Heart left ventricle (tissue), 16 donors: ENCODE measurements around the gene STK40. TPM values are rescaled to one million over a fixed set of nuclear protein-coding genes. Genes with fewer than 3 reads are reported as not detected.

ENCODE experiments used
- ATAC-seq, 4 donors: fragments of 200-7000 bp; cut with Tn5 transposase; one replicate each; pipeline ENCODE4 v1.9.1; 2020 to 2022; ENCODE audit warnings: moderate library complexity in 4 of 4, mild to moderate bottlenecking in 3 of 4, moderate number of reproducible peaks in 1 of 4
- DNase-seq, 5 donors: peaks; one replicate each; pipeline ENCODE4 v3.0.0-alpha.2; 2020
- H3K27ac ChIP-seq, 12 donors: fragments of 200-600 bp; sonication (generic) in 4 of 12; one replicate each; pipeline versions ENCODE4 v1.5.0 to v1.8.0; 2016 to 2022; ENCODE audit warnings: mild to moderate bottlenecking in 2 of 12
- H3K27me3 ChIP-seq, 9 donors: fragments of 200-600 bp; sonication (generic) in 2 of 9; one replicate each; pipeline versions ENCODE4 v1.5.1 to v1.8.0; 2016 to 2022; ENCODE audit warnings: mild to moderate bottlenecking in 3 of 9
- H3K36me3 ChIP-seq, 9 donors: fragments of 200-600 bp; sonication (generic) in 2 of 9; one replicate each; pipeline versions ENCODE4 v1.5.0 to v1.8.0; 2018 to 2022; ENCODE audit warnings: mild to moderate bottlenecking in 2 of 9
- H3K4me1 ChIP-seq, 12 donors: fragments of 200-600 bp; sonication (generic) in 4 of 12; one replicate each; pipeline versions ENCODE4 v1.5.0 to v1.8.0; 2016 to 2022; ENCODE audit warnings: mild to moderate bottlenecking in 3 of 12
- H3K4me3 ChIP-seq, 12 donors: fragments of 200-600 bp; sonication (generic) in 4 of 12; one replicate each; pipeline versions ENCODE4 v1.5.0 to v1.8.0; 2017 to 2022; ENCODE audit warnings: mild to moderate bottlenecking in 9 of 12, moderate library complexity in 4 of 12
- H3K9me3 ChIP-seq, 12 donors: fragments of 200-600 bp; sonication (generic) in 4 of 12; one replicate each; pipeline versions ENCODE4 v1.5.0 to v1.8.0; 2016 to 2022; ENCODE audit warnings: mild to moderate bottlenecking in 1 of 12
- CTCF ChIP-seq, 12 donors: fragments of 200-600 bp; sonication (generic) in 4 of 12; IDR thresholded peaks; one replicate each; pipeline versions ENCODE4 v1.5.0 to v1.8.0; 2018 to 2022; ENCODE audit warnings: antibody characterized with exemption in 12 of 12, mild to moderate bottlenecking in 5 of 12
- POLR2A ChIP-seq, 2 donors: fragments of 450-650 bp; IDR thresholded peaks; one replicate each; pipeline ENCODE4 v1.6.1; 2017; ENCODE audit warnings: antibody characterized with exemption in 2 of 2, mild to moderate bottlenecking in 2 of 2, moderate library complexity in 2 of 2
- WGBS, 4 donors: extraction: QIAGEN DNeasy Blood & Tissue Kit in 2 of 4; methylation state at CpG; one replicate each; pipeline versions ENCODE4 v1.1.5 to v1.1.7; 2013 to 2018; 5-methylcytosine and 5-hydroxymethylcytosine counted together
- intact Hi-C, 10 donors: fragments of 100-400 bp; cut with DNase I; formaldehyde crosslinking; loops; one replicate each; pipeline versions ENCODE4 v1.11.1 to v1.14.2; 2022
- polyA plus RNA-seq, 2 donors: library from polyadenylated mRNA; stranded (reverse); fragments of 200-250 nt; gene quantifications; one replicate each; pipeline ENCODE4 v1.2.3, GENCODE V29; 2013
- total RNA-seq, 9 donors: library from RNA; depleted of rRNA in 2 of 9; stranded (reverse); fragments of >200 nt in 2 of 9; fragmentation: NEBNext Ultra II Directional in 3 of 9; extraction: Animal tissue kit (Norgen Biotek cat#: 25700) in 3 of 9; gene quantifications; one replicate each; pipeline versions ENCODE4 v1.1.0 to v1.2.4, GENCODE V29; 2016 to 2023
- donor health status: ischemic (EF 13 %, LVEDD 7.1; RV severe dilation, severe dysfunction).
- donor health status: healthy with polysubstance abuse.
- donor health status: DM: no; HTN: yes; CAD: no.
- donor health status: DM: no; HTN: no; CAD: no.
- donor health status: ischemic (EF 25% LVEDD 6.9; RV normal size, moderate dysfunction).
- donor health status: ischemic (EF 25% LVEDD 5.7; RV mildly dilated, moderate dysfunction).
- donor health status: healthy.
- donor health status: DM: yes; HTN: yes; CAD: no.
- donor health status: ischemic (EF 35%, LVEDD 5.7; RV mildly dilated, moderate dysfunction).
- donor health status: nonischemic (EF 11% LVEDD 7.7; RV severe dilation, severe dysfunction).
- donor health status: DM: yes; HTN: yes; CAD: no.
- donor health status: PGD.
- donor health status: ischemic (EF 29% LVEDD 5.4; RV normal size, mild dysfunction).
- donor health status: nonischemic (EF 23%, LVEDD 6.1; RV moderate dilation, normal function).

The STK40 gene
- total and polyA plus RNA-seq, 11 donors, result 27.9 to 114 (median 59.4) TPM

- ATAC-seq (no peak), DNase-seq (no peak)
- Histone ChIP-seq H3K27ac (peak overlapping the region in 11 of 12 donors; percentile 23 to 97 (median 90)), H3K36me3 (peaks cover 0 to 4% (median 0%) of the 10 kb centered on the region in 9 donors), H3K9me3 (no peaks in the 10 kb centered on the region), H3K4me1 (peaks cover 3 to 39% (median 28%) of the 10 kb centered on the region in 12 donors), H3K4me3 (peak overlapping the region in 11 of 12 donors; percentile 14 to 98 (median 85)), H3K27me3 (no peaks in the 10 kb centered on the region)
- intact Hi-C loops, result loop anchor here in 2 of 10 donors (5.0 kb wide), 1 partner anchor 47 kb away; no protein-coding TSS in a partner anchor
- 30 to 61% (median 54%) methylated on average over 21 to 23 of the region's 23 CpGs for WGBS, 4 donors
- TF ChIP-seq CTCF (IDR thresholded peaks at IDR 0.05) (no peak), POLR2A (IDR thresholded peaks at IDR 0.05) (no peak)
These were observed 65.0 kb downstream of the STK40 start for GRCh38 chr1:36320767-36321118.

- intact Hi-C loops, result loop anchor here in 2 of 10 donors (5.0 kb wide), 1 partner anchor 47 kb away; no protein-coding TSS in a partner anchor
- DNase-seq, result peak in 1 of 5 donors; percentile 43
- TF ChIP-seq POLR2A (IDR thresholded peaks at IDR 0.05) (no peak), CTCF (IDR thresholded peaks at IDR 0.05) (no peak)
- no peaks in the 10 kb centered on the region for H3K9me3 ChIP-seq
- ATAC-seq, result no peak
- peaks cover 3 to 39% (median 28%) of the 10 kb centered on the region in 12 donors for H3K4me1 ChIP-seq
- H3K27ac ChIP-seq, result peak overlapping the region in 10 of 12 donors; percentile 23 to 97 (median 92)
- WGBS, 4 donors, result 54 to 76% (median 66%) methylated on average over 15 to 16 of the region's 16 CpGs
- H3K4me3 ChIP-seq, result peak overlapping the region in 11 of 12 donors; percentile 14 to 98 (median 85)
- peaks cover 0 to 4% (median 0%) of the 10 kb centered on the region in 9 donors for H3K36me3 ChIP-seq
- no peaks in the 10 kb centered on the region for H3K27me3 ChIP-seq
These were observed 65.4 kb downstream of the STK40 start for GRCh38 chr1:36320291-36320761.

- peaks cover 0 to 20% (median 16%) of the 10 kb centered on the region in 12 donors for H3K4me1 ChIP-seq
- H3K4me3 ChIP-seq, result no peak overlapping the region
- DNase-seq (no peak), ATAC-seq (no peak)
- H3K36me3 ChIP-seq, result peaks cover 0 to 9% (median 5%) of the 10 kb centered on the region in 9 donors
- TF ChIP-seq CTCF (IDR thresholded peaks at IDR 0.05) (no peak), POLR2A (IDR thresholded peaks at IDR 0.05) (no peak)
- H3K27me3 ChIP-seq, result no peaks in the 10 kb centered on the region
- H3K27ac ChIP-seq, result no peak overlapping the region
- intact Hi-C loops, result loop anchor here in 2 of 10 donors (5.0 kb wide), 2 partner anchors 58 to 113 kb away; no protein-coding TSS in a partner anchor
- H3K9me3 ChIP-seq, result no peaks in the 10 kb centered on the region
- 92 to 98% (median 97%) methylated on average over 7 of the region's 7 CpGs for WGBS, 4 donors
These were observed 76.3 kb downstream of the STK40 start for GRCh38 chr1:36309397-36309796.

- peaks cover 0 to 24% (median 16%) of the 10 kb centered on the region in 12 donors for H3K4me1 ChIP-seq
- H3K36me3 ChIP-seq, result peaks cover 0 to 25% (median 21%) of the 10 kb centered on the region in 9 donors
- peak overlapping the region in 10 of 12 donors; percentile 63 to 95 (median 85) for H3K4me3 ChIP-seq
- WGBS, 4 donors, result 81 to 92% (median 87%) methylated on average over 8 to 10 of the region's 10 CpGs
- H3K27ac ChIP-seq, result peak overlapping the region in 3 of 12 donors; percentile 71 to 83 (median 72)
- ATAC-seq (no peak), DNase-seq (no peak)
- intact Hi-C loops, result loop anchor here in 2 of 10 donors (5.0 kb wide), 2 partner anchors 60 to 115 kb away; no protein-coding TSS in a partner anchor
- no peaks in the 10 kb centered on the region for H3K9me3 ChIP-seq
- H3K27me3 ChIP-seq, result no peaks in the 10 kb centered on the region
- TF ChIP-seq POLR2A (IDR thresholded peaks at IDR 0.05), result no peak
- TF ChIP-seq CTCF (IDR thresholded peaks at IDR 0.05), result no peak
These were observed 78.0 kb downstream of the STK40 start for GRCh38 chr1:36307601-36308330.
